Activated T-cell treated with anti-CD3 and anti-CD28 coated beads, Interleukin-2, amount 50 U/mL, for 72 hours (primary cell): Measurements from ENCODE around the gene SFXN4. TPM values are rescaled to one million over a fixed set of nuclear protein-coding genes. Genes with fewer than 3 reads are reported as not detected.
"Not testable (repeated sequence)": the region's sequence is repeated elsewhere in the genome, so short reads cannot be mapped to it uniquely, and the experiment has no call there.

Experiments
- ATAC-seq, 2 donors: fragments of 150-1000 bp; cut with Tn5 transposase; replicated peaks in 1 of 2; 2 replicates each; pipeline ENCODE4 v1.10.0; 2021; ENCODE audit warnings: moderate library complexity in 2 of 2, mild to moderate bottlenecking in 1 of 2
- DNase-seq, 2 donors: peaks; one replicate each; pipeline ENCODE4 v3.0.0; 2021 to 2022; ENCODE audit warnings: mixed read lengths in 1 of 2
- H3K27ac Mint-ChIP-seq: one replicate; pipeline ENCODE4 v1.8.0; 2022; ENCODE audit warnings: mild to moderate bottlenecking, moderate library complexity, mixed read lengths
- H3K27me3 Mint-ChIP-seq: one replicate; pipeline ENCODE4 v1.8.0; 2022; ENCODE audit warnings: low read depth, mixed read lengths
- H3K36me3 Mint-ChIP-seq, 2 donors: one replicate each; pipeline ENCODE4 v1.8.0; 2022; ENCODE audit warnings: mixed read lengths in 2 of 2, mild to moderate bottlenecking in 1 of 2; ENCODE audit not compliant: insufficient read depth in 2 of 2
- H3K4me1 Mint-ChIP-seq: one replicate; pipeline ENCODE4 v1.8.0; 2022; ENCODE audit warnings: low read depth, mixed read lengths
- H3K4me3 Mint-ChIP-seq, 2 donors: one replicate each; pipeline ENCODE4 v1.8.0; 2022; ENCODE audit warnings: mild to moderate bottlenecking in 2 of 2, mixed read lengths in 2 of 2, moderate library complexity in 2 of 2
- H3K9me3 Mint-ChIP-seq, 2 donors: one replicate each; pipeline ENCODE4 v1.8.0; 2022; ENCODE audit warnings: mixed read lengths in 2 of 2
- total RNA-seq, 2 donors: library from RNA; stranded (reverse); gene quantifications; one replicate each; pipeline ENCODE4 v1.2.3, GENCODE V29; 2022

The SFXN4 gene
- total RNA-seq, 2 donors from 2014 or later, result 31.0 to 35.1 TPM

DNA sequence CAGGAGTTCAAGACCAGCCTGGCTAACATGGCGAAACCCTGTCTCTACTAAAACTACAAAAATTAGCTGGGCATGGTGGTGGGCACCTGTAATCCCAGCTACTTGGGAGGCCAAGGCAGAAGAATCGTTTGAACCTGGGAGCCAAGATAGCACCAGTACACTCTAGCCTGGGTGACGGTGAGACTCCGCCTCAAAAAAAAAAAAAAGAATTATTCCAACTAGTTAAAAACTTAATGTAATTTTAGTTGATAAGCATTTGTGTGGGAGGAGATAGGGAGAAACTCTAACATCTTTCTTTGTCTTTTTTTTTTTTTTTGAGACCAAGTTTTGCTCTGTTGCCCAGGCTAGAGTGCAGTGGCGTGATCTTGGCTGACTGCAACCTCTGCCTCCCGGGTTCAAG is 58.4 kb downstream of the SFXN4 start:
- DNase-seq, result not testable (repeated sequence)

DNA sequence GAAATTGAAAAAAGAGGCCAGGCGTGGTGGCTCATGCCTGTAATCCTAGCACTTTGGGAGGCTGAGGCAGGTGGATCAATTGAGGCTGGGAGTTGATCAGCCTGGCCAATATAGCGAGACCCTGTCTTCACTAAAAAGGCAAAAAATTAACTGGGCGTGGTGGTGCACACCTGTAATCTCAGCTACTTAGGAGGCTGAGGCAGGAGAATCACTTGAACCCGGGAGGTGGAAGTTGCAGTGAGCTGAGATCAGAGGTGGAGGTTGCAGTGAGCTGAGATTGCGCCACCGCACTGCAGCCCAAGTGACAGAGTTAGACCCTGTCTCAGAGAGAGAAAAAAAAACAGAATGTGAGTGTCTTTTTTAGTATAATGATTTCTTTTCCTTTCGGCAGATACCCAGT is 59.6 kb downstream of the SFXN4 start:
- H3K9me3 Mint-ChIP-seq, H3K27me3 Mint-ChIP-seq, H3K27ac Mint-ChIP-seq, ATAC-seq, DNase-seq: not testable (repeated sequence)
- Mint-ChIP-seq H3K36me3 (peaks cover 4 to 14% of the 10 kb centered on the region in 2 donors), H3K4me3 (peak overlapping the region; percentile 87 to 95), H3K4me1 (peaks cover 13% of the 10 kb centered on the region)

More for the DNA sequence above, 58.4 kb downstream of the SFXN4 start:
- not testable (repeated sequence) for H3K9me3 Mint-ChIP-seq, ATAC-seq, H3K27ac Mint-ChIP-seq, H3K27me3 Mint-ChIP-seq, H3K4me3 Mint-ChIP-seq
- H3K4me1 Mint-ChIP-seq, result peaks cover 13% of the 10 kb centered on the region
- peaks cover 6 to 14% of the 10 kb centered on the region in 2 donors for H3K36me3 Mint-ChIP-seq

DNA sequence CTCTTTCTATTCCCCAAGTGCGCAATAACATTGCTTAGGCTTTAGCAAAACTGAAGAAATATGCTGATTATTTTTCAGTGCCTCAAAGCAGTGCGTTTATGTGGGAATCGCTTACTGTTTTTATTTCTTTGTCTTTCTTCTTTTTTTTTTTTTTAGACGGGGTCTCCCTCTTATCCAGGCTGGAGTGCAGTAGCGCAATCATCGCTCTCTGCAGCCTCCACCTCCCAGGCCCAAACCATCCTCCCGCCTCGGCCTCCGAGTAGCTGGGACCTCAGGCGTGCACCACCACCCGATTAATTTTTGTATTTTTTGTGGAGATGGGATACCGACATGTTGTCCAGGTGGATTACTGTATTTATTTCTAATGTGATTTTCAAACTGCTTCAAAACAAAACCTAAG is 60.4 kb downstream of the SFXN4 start:
- Mint-ChIP-seq H3K9me3 (no peaks in the 10 kb centered on the region), H3K4me1 (peaks cover 13% of the 10 kb centered on the region), H3K4me3 (peak overlapping the region; percentile 87 to 95), H3K27me3 (no peaks in the 10 kb centered on the region), H3K27ac (peak overlapping the region; percentile 91), H3K36me3 (peaks cover 4 to 13% of the 10 kb centered on the region in 2 donors)
- DNase-seq (no peak), ATAC-seq (no peak)

DNA sequence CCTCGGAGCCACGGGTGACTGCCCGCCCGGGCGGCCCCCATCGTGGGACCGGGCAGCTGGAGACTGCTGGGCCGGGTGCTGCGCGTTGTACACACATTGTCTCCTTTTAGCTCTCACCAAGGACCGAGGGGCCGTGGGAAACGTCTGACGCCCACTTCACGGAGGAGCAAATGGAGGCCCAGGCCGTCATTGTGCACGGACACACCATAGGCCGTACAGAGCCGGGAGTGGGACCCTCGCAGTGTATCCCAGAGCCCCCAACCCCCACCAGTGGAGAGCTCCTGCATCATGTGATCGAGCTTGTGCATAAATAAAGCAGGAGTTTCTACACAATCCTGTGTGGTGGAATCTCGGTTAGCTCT is 60.9 kb downstream of the SFXN4 start:
- Mint-ChIP-seq H3K36me3 (peaks cover 4 to 11% of the 10 kb centered on the region in 2 donors), H3K4me3 (peak overlapping the region; percentile 87 to 95), H3K27ac (no peak overlapping the region), H3K27me3 (no peaks in the 10 kb centered on the region), H3K4me1 (peaks cover 13% of the 10 kb centered on the region), H3K9me3 (no peaks in the 10 kb centered on the region)
- DNase-seq, result peak in 1 of 2 donors; percentile 16
- ATAC-seq, result no peak

DNA sequence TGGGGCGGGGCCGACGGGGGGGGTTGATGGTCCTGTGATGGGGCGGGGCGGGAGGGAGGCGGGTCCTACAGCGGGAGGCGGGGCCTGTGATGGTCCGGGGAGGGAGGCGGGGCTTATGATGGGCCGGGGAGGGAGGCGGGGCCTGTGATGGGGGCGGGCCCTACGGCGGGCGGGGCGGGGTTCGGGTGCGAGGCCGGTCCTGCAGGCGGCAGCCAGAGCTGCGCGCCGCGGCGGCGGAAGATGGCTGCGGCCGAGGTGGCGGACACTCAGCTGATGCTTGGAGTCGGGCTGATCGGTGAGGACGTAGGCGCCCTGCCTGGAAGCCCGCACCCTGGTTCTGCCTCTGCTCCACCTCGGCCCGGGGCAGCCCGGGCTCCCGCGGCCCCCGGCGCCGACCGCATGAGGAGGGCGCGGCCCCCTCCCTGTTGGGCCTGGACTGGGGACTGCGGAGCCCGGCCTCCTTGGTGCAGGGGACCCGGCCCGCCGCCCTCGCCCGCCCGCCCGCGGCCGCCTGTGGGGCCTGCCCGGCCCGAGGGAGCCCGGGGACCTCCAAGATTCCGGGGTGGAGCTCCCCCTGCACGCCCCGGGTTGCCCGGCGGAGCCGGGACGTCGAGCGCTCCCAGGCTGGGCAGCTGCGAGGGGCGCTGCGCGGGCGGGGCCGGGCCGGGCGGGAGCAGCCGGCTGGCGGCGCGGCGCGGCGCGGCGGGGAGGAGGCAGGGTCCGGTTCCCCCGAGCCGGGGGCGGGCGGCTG is 61.4 kb downstream of the SFXN4 start, which contains the start of gene DENND10:
Gene DENND10, plus strand, starts transcription at position 211 of the 751 bp plus-strand sequence. Its CDS starts 30 bp downstream, at position 241.
- Mint-ChIP-seq H3K9me3 (no peaks in the 10 kb centered on the region), H3K27me3 (no peaks in the 10 kb centered on the region), H3K27ac (no peak within 1 kb of the TSS), H3K4me1 (peaks cover 13% of the 10 kb centered on the region), H3K4me3 (peak within 1 kb of the TSS; percentile 87 to 95), H3K36me3 (peaks cover 4 to 8% of the 10 kb centered on the region in 2 donors)
- DNase-seq (peak; percentile 75 to 81), ATAC-seq (peak; percentile 88 to 92)

DNA sequence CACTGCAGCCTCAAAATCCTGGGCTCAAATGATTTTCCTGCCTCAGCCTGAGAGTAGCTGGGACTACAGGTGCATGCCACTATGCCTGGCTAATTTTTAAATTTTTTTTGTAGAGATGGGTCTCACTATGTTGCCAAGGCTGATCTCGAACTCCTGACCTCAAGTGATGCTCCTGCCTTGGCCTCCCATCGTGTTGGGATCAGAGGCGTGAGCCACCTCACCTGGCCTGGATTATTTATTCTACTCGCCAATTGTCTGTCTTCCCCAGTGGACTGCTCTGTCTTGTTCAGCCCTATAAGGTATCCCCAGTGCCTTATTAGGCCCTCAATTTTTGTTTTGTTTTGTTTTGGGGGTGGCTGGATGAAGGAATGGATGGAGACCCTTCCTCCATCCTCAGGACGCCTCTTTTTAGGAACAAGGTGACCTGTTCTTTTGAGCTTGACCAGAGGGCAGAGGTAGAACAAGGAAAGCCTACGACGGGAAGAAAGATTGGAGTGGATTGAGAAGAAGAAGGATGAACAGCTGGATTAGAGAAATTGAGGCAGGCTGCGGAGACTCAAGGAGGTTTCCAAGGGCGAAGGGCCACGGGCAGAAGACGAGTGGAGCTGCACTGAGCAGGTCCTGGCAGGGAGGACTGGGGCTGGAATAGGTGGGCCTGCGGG is 62.1 kb downstream of the SFXN4 start:
- Mint-ChIP-seq H3K27me3 (no peaks in the 10 kb centered on the region), H3K4me3 (peak overlapping the region; percentile 66 to 76), H3K27ac (no peak overlapping the region), H3K4me1 (peaks cover 13% of the 10 kb centered on the region), H3K36me3 (peaks cover 3 to 6% of the 10 kb centered on the region in 2 donors), H3K9me3 (no peaks in the 10 kb centered on the region)
- ATAC-seq, result no peak
- DNase-seq, result no peak

DNA sequence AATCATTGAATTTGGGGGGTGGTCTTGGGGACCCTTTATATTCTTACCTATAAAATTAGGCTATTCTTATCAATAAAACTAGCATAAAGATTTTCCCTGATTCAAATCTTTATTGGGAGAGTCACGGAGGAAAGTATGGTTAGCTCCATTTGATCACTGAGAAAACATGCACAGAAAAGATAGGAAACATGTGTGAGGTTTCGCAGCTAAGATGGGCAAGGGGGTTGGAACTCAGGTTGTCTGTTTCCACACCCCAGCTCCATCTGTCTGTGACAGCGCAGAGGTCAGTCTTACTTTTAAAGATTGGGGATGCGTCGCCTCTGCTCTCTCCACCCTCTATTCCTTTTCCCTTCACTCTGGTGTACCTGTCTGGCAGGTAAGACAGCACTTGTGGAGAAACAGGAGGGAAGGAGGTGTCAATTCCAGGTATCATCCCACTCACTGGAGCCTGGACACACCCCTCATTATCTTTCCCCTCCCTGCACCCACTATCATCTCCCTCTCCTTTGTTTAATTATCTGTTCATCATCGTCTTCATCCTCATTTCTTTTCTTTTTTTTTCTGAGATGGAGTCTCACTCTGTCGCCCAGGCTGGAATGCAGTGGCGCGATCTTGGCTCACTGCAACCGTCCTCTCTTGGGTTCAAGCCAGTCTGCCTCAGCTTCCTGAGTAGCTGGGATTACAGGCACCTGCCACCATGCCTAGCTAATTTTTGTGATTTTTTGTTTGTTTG is 64.0 kb downstream of the SFXN4 start:
- no peaks in the 10 kb centered on the region for H3K27me3 Mint-ChIP-seq
- no peak overlapping the region for H3K27ac Mint-ChIP-seq
- no peak for DNase-seq
- no peaks in the 10 kb centered on the region for H3K9me3 Mint-ChIP-seq
- no peak overlapping the region for H3K4me3 Mint-ChIP-seq
- ATAC-seq, result no peak
- H3K36me3 Mint-ChIP-seq, result peaks cover 0 to 4% of the 10 kb centered on the region in 2 donors
- peaks cover 13% of the 10 kb centered on the region for H3K4me1 Mint-ChIP-seq

DNA sequence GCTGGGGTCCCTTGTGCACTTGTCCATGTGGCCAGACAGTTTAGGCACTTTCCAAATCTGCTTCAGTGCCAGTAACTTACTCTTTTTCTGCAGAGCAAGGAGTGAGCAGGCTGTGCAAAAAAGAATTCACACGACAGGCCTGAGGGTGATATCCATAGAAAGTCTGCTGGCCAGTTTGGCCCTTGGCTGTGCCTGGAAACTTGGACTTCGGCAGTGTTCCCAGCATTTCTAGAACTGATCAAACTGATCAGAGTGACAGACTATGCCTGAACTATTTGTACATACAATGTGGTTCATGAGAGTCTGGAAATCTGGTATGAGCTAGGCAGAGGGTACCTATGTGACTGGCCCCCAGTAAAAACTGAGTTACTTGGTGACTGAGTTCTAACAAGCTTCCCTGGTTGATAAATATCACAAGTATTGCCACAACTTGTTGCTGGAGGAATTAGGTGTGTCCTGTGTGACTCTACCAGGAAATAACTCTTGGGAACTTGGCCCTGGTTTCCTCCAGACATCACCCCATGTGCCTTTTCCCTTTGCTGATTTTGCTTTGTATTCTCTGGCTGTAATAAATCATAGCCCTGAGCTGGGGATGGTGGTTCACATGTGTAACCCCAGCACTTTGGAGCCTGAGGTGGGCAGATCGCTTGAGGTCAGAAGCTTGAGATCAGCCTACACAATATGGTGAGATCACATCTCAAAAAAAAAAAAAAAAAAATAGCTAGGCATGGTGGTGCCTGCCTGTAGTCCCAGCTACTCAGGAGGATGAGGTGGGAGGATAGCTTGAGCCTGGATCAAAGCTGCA is 64.9 kb downstream of the SFXN4 start:
- Mint-ChIP-seq H3K36me3 (peaks cover 0 to 3% of the 10 kb centered on the region in 2 donors), H3K9me3 (no peaks in the 10 kb centered on the region), H3K4me1 (peaks cover 18% of the 10 kb centered on the region), H3K27ac (no peak overlapping the region), H3K27me3 (no peaks in the 10 kb centered on the region), H3K4me3 (no peak overlapping the region)
- ATAC-seq (no peak), DNase-seq (no peak)

DNA sequence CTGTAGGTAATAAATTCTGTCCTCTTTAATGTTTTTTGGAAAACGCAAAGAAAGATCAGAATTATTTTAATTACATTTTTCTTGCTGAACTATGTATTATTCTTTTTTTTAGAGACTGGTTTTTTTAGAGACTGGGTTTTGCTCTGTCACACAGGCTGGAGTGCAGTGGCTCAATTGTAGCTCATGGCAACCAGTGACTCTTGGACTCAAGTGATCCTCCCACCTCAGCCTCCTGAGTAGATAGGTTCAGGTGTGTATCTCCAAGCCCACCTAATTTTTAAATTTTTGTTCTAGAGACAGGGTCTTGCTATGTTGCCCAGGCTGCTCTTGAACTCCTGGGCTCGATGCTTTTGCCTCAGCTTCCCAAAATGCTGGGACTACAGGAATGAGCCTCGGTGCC is 66.9 kb downstream of the SFXN4 start:
- ATAC-seq, result no peak
- H3K4me1 Mint-ChIP-seq, result peaks cover 13% of the 10 kb centered on the region
- no peaks in the 10 kb centered on the region for H3K27me3 Mint-ChIP-seq
- no peaks in the 10 kb centered on the region for H3K36me3 Mint-ChIP-seq
- no peaks in the 10 kb centered on the region for H3K9me3 Mint-ChIP-seq
- no peak overlapping the region for H3K4me3 Mint-ChIP-seq
- no peak overlapping the region for H3K27ac Mint-ChIP-seq
- no peak for DNase-seq

DNA sequence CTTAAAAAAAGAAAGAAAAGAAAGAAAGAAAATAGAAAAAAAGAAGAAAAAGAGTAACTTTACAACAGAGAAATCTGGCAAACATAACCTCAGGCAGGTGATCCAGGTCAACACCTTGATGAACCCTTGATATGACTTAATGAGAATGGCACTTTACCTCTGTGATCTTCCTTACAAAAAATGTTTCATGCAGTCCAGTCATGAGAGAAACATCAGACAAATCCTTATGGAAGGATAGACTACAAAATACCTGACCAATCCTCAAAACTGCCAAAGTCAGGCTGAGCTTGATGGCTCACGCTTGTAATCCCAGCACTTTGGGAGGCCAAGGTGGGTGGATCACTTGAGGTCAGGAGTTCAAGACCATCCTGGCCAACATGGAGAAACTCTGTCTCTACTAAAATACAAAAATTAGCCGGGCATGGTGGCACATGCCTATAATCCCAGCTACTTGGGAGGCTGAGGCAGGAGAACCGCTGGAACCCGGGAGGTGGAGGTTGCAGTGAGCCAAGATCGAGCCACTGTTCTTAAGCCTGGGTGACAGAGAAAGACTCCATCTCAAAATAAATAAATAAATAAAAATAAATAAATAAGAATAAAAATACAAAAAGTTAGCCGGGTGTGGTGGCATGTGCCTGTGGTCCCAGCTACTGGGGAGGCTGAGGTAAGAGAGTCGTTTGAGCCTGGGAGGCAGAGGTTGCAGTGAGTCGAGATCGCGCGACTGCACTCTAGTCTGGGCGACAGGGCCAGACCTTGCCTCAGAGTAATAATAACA is 68.7 kb downstream of the SFXN4 start:
- H3K4me1 Mint-ChIP-seq, H3K27me3 Mint-ChIP-seq, H3K27ac Mint-ChIP-seq, H3K36me3 Mint-ChIP-seq, DNase-seq, H3K4me3 Mint-ChIP-seq, H3K9me3 Mint-ChIP-seq, ATAC-seq: not testable (repeated sequence)

DNA sequence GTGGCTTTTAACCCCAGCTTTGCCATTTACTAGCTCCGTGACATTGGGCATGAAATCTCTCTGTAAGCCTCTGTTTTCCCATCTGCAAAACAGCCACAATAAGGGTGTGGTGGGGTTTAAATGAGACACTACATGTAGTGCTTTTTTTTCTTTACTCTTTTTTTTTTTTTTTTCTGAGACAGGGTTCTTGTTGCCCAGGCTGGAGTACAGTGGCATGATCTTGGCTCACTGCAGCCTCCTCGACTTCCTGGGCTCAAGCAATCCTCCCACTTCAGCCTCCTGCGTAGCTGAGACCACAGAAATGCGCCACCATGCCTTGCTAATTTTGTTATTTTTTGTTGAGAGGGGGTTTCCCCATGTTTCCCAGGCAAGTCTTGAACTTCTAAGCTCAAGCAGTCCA is 69.9 kb downstream of the SFXN4 start:
- no peak for DNase-seq
- H3K36me3 Mint-ChIP-seq, result no peaks in the 10 kb centered on the region
- no peak overlapping the region for H3K27ac Mint-ChIP-seq
- peak; percentile 11 to 26 for ATAC-seq
- peak overlapping the region in 1 of 2 donors; percentile 2 for H3K4me3 Mint-ChIP-seq
- H3K4me1 Mint-ChIP-seq, result peaks cover 18% of the 10 kb centered on the region
- H3K9me3 Mint-ChIP-seq, result no peaks in the 10 kb centered on the region
- no peaks in the 10 kb centered on the region for H3K27me3 Mint-ChIP-seq

DNA sequence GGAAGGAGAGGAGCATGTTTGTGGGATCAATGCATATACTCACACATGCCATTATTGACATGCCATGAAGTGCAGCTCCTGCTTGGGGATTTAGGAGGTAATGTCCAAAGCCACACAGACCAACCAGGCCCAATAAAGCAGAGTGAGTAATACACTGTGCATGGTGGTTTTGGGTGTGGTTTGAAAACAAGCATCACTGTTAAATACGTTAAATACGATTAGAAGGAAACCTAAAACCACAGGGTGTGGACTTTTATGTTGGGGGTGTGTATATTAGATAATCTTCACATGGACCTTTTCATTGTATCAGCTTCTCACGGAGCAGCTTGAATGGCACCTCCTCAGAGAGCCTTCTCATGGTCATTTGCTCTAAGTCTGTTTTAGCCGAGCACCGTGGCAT is 74.5 kb downstream of the SFXN4 start:
- Mint-ChIP-seq H3K4me3 (peak overlapping the region; percentile 58 to 85), H3K9me3 (no peaks in the 10 kb centered on the region), H3K27ac (no peak overlapping the region), H3K4me1 (peaks cover 22% of the 10 kb centered on the region), H3K36me3 (peaks cover 0 to 3% of the 10 kb centered on the region in 2 donors), H3K27me3 (no peaks in the 10 kb centered on the region)
- ATAC-seq (peak; percentile 71 to 75), DNase-seq (peak; percentile 24 to 33)
